Immature natural killer cell (primary cell): ENCODE data around the gene CRISPLD2. TPM values are rescaled to one million over a fixed set of nuclear protein-coding genes. Genes with fewer than 3 reads are reported as not detected.
A peak's percentile ranks its signal among the peaks of the same experiment; 100 is the strongest.

Experiments used
- DNase-seq, 3 donors: peaks; one replicate each; pipeline ENCODE4 v3.0.0; 2022; ENCODE audit warnings: mixed read lengths in 1 of 3
- H3K27ac Mint-ChIP-seq, 6 donors: one replicate each; pipeline ENCODE4 v1.8.0; 2020; ENCODE audit warnings: mixed read lengths in 6 of 6, mild to moderate bottlenecking in 5 of 6, inconsistent platforms in 4 of 6, moderate library complexity in 3 of 6
- H3K27me3 Mint-ChIP-seq, 3 donors: one replicate each; pipeline ENCODE4 v1.8.0; 2020 to 2021; ENCODE audit warnings: low read depth in 3 of 3, mild to moderate bottlenecking in 3 of 3, mixed read lengths in 3 of 3, moderate library complexity in 3 of 3, inconsistent platforms in 1 of 3
- H3K36me3 Mint-ChIP-seq, 3 donors: one replicate each; pipeline ENCODE4 v1.8.0; 2020; ENCODE audit warnings: mixed read lengths in 3 of 3, inconsistent platforms in 2 of 3, mild to moderate bottlenecking in 2 of 3
- H3K4me1 Mint-ChIP-seq, 2 donors: one replicate each; pipeline ENCODE4 v1.8.0; 2020; ENCODE audit warnings: inconsistent platforms in 2 of 2, mild to moderate bottlenecking in 2 of 2, mixed read lengths in 2 of 2, moderate library complexity in 1 of 2
- H3K4me3 Mint-ChIP-seq, 5 donors: one replicate each; pipeline ENCODE4 v1.8.0; 2020; ENCODE audit warnings: mild to moderate bottlenecking in 5 of 5, mixed read lengths in 5 of 5, inconsistent platforms in 3 of 5, moderate library complexity in 3 of 5
- H3K9me3 Mint-ChIP-seq, 6 donors: one replicate each; pipeline ENCODE4 v1.8.0; 2020; ENCODE audit warnings: mild to moderate bottlenecking in 6 of 6, mixed read lengths in 6 of 6, inconsistent platforms in 4 of 6, moderate library complexity in 3 of 6
- polyA plus RNA-seq, 3 donors: library from polyadenylated mRNA; unstranded; fragments of 300-500 nt; fragmentation: Illumina TruSeq; gene quantifications; one replicate each; pipeline ENCODE4 v1.2.3, GENCODE V29; 2021

CRISPLD2 gene
- polyA plus RNA-seq, 3 donors from 2014 or later = 0.05 to 0.24 (median 0.09) TPM

DNA sequence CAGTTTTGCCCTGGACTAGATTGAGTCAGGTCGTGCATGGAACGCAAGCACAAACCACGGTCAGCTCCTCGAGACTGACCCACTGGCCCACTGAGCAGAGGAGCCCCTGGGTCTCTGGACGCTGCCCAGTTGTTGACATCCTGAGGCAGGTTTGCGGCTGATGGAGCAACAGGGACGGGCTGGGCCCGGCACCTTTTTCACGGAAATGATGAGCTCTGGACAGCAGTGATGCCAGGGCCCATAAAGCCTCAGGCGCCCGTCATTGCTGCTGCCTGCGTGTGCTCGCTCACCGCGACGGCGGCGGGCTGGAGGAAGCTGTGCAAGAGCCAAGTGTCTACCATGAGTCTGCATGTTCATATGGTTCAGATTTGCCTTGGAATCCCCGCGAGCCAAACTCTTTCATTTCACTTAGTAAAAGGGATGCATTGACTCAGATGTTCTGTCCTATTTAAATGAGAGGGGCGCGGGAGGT is 30.8 kb upstream of the CRISPLD2 start:
- Mint-ChIP-seq H3K9me3 (no peaks in the 10 kb centered on the region), H3K27ac (no peak overlapping the region), H3K36me3 (no peaks in the 10 kb centered on the region), H3K27me3 (peaks cover 0 to 2% (median 0%) of the 10 kb centered on the region in 3 donors), H3K4me1 (no peaks in the 10 kb centered on the region), H3K4me3 (no peak overlapping the region)
- DNase-seq = no peak

DNA sequence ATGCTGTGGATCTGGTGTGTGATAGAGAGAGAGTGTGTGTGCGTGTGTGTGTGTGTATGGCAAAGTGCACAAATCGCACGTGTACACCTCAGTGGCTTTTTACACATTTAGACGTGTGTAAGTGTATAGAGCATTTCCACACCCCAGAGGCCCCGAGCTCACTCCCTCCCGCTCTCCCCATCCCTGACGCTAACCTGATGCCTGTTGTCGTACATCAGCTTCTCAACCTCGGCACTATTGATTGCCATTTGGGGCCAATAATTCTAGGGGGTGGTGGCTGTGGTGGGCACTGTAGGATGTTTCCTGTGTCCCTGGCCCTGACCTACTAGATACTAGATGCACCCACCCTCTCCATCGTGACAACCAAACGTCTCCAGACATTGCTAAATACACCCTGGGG is 30.4 kb upstream of the CRISPLD2 start:
- Mint-ChIP-seq H3K27me3 (peaks cover 0 to 2% (median 0%) of the 10 kb centered on the region in 3 donors), H3K9me3 (no peaks in the 10 kb centered on the region), H3K4me1 (no peaks in the 10 kb centered on the region), H3K4me3 (no peak overlapping the region), H3K27ac (no peak overlapping the region), H3K36me3 (no peaks in the 10 kb centered on the region)
- DNase-seq = no peak

DNA sequence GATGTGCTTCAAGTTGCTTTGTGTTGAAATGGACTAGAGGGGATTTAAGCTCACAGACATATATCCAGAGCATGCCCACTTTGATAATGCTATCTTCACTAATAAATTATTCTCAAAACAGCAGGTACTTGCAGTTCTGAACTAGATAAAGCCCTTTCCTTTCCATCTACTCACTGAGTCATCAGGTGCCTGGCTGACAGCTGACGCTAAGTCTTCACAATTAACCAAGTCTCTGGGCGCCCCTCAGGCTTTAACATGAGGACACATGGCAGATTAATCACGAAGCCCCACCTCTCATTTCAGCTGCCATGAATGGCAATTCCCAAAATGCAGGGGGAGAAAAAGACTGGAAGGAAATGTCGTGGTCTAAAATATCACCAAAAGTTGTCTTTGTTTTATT is 29.5 kb upstream of the CRISPLD2 start:
- Mint-ChIP-seq H3K27me3 (peaks cover 0 to 2% (median 0%) of the 10 kb centered on the region in 3 donors), H3K27ac (no peak overlapping the region), H3K4me3 (no peak overlapping the region), H3K4me1 (no peaks in the 10 kb centered on the region), H3K36me3 (no peaks in the 10 kb centered on the region), H3K9me3 (no peaks in the 10 kb centered on the region)
- DNase-seq = no peak

DNA sequence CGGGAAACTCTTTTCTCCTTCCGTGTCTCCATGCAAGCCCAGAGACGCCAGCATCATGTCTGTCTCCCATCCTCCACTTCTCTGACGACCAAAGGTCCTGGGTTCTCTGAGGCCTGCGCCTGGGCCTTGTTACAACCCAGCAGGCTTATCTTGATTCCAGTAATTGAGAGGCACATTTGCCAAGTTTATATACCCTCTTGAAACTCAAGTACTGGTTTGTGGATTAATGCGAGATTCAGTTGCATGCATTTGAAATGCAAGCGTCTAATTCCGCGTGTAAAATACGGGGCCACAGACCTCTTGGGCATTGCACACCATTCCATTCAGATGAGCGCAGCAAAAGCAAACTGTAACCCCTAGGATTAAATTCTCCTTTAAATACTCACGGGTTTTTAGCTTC is 28.7 kb upstream of the CRISPLD2 start:
- Mint-ChIP-seq H3K4me3 (no peak overlapping the region), H3K4me1 (no peaks in the 10 kb centered on the region)

DNA sequence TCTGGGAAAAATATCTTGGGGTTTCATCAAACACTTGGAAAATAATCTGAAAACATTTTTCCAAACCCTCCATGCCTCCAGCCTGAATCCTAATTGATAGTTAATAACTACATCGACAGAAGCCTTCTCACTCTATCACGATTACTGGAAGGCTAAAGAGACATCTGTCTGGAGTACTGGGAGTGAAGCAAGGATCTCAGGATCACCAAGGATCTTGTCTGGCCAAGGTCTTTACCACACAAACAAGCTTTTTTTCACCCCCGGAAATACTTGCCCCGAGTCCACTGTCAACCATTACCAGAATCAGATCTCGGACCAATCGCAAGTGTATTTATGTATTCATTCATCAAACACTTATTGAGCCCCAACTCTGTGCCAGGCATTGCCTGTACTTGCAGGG is 28.3 kb upstream of the CRISPLD2 start:
- no peak overlapping the region for H3K27ac Mint-ChIP-seq
- H3K9me3 Mint-ChIP-seq = no peaks in the 10 kb centered on the region
- H3K4me1 Mint-ChIP-seq = no peaks in the 10 kb centered on the region
- no peaks in the 10 kb centered on the region for H3K36me3 Mint-ChIP-seq
- DNase-seq = no peak
- H3K27me3 Mint-ChIP-seq = peaks cover 0 to 2% (median 0%) of the 10 kb centered on the region in 3 donors
- no peak overlapping the region for H3K4me3 Mint-ChIP-seq

More for the DNA sequence above, 28.7 kb upstream of the CRISPLD2 start:
- no peaks in the 10 kb centered on the region for H3K36me3 Mint-ChIP-seq
- H3K27ac Mint-ChIP-seq = no peak overlapping the region
- no peaks in the 10 kb centered on the region for H3K9me3 Mint-ChIP-seq
- DNase-seq = no peak
- H3K27me3 Mint-ChIP-seq = peaks cover 0 to 2% (median 0%) of the 10 kb centered on the region in 3 donors

DNA sequence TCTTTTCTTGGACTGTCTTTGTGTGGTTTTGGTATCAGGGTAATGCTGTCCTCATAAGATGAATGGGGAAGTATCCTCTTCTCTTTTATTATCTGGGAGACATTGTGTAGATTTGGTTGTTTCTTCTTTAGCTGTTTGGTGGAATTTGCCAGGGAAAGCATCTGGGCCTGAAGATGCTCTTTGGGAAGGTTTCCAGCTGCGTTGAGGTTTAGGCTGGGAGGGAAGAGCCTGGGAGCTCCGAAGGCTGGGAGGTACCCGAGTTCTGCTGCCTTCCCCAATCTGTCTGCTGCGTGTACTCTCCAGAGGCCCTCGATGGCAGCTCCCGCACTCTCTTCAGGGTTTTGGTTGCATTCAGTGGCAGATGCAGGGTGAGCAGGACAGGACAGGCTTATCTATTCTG is 25.6 kb upstream of the CRISPLD2 start:
- DNase-seq = no peak
- Mint-ChIP-seq H3K27me3 (peaks cover 0 to 2% (median 0%) of the 10 kb centered on the region in 3 donors), H3K36me3 (no peaks in the 10 kb centered on the region), H3K4me1 (no peaks in the 10 kb centered on the region), H3K9me3 (no peaks in the 10 kb centered on the region), H3K4me3 (no peak overlapping the region), H3K27ac (no peak overlapping the region)

DNA sequence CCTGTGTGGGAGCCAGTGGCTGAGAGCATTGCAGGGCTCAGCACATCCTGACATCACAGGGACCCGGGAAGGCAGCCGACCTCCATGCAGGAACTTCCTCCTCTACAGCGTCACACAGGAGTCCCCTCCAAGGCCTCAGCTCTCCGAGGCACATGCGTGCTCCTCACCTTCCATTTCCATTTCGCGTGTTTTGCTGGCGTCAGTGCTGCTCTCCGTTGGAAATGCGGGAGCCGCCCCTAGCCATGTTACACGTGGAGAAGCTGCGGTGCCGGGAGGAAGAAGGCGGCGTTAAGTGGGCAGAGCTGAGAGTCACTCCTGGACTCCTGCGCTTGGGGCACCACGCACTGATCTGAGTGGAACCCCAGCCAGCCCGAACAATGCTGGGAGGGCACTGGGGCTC is 25.2 kb upstream of the CRISPLD2 start:
- H3K4me1 Mint-ChIP-seq = no peaks in the 10 kb centered on the region
- no peaks in the 10 kb centered on the region for H3K36me3 Mint-ChIP-seq
- no peaks in the 10 kb centered on the region for H3K9me3 Mint-ChIP-seq
- H3K27me3 Mint-ChIP-seq = no peaks in the 10 kb centered on the region
- no peak overlapping the region for H3K27ac Mint-ChIP-seq
- DNase-seq = no peak
- H3K4me3 Mint-ChIP-seq = no peak overlapping the region

DNA sequence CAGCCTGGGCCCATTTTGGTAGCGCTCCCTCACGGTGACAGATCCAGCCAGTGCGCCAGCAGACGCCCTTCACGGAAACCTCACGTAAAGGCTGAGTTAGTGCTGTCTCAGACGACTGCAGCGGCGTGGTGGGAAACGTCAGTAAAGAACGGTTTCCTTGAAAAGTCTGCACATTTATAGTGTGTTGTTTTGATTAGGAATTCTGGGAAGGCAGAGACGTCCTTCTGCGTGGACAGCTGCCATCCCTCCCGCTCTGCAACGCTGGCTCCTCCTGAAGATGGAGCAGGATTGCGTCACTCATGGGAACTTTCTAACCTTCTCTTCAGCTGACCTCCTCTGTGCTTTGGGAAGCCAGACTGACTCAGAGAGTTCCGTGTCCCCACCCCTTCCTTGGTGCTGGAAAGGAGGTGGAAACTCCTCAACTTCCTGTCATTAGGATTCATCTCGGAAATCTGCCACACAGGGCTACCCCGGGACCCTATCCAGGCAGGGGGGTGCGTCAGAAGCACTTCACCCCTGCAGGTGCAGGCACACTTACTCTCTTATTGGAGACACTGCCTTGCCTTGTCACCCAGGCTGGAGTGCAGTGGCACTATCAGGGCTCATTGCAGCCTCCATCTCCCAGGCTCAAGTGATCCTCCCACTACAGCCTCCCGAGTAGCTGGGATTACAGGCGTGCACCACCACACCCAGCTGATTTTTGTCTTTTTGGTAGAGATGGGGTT is 24.3 kb upstream of the CRISPLD2 start:
- no peaks in the 10 kb centered on the region for H3K4me1 Mint-ChIP-seq
- no peaks in the 10 kb centered on the region for H3K36me3 Mint-ChIP-seq
- H3K4me3 Mint-ChIP-seq = no peak overlapping the region
- no peaks in the 10 kb centered on the region for H3K9me3 Mint-ChIP-seq
- H3K27me3 Mint-ChIP-seq = peaks cover 0 to under 1% (median 0%) of the 10 kb centered on the region in 3 donors
- no peak overlapping the region for H3K27ac Mint-ChIP-seq
- DNase-seq = no peak

DNA sequence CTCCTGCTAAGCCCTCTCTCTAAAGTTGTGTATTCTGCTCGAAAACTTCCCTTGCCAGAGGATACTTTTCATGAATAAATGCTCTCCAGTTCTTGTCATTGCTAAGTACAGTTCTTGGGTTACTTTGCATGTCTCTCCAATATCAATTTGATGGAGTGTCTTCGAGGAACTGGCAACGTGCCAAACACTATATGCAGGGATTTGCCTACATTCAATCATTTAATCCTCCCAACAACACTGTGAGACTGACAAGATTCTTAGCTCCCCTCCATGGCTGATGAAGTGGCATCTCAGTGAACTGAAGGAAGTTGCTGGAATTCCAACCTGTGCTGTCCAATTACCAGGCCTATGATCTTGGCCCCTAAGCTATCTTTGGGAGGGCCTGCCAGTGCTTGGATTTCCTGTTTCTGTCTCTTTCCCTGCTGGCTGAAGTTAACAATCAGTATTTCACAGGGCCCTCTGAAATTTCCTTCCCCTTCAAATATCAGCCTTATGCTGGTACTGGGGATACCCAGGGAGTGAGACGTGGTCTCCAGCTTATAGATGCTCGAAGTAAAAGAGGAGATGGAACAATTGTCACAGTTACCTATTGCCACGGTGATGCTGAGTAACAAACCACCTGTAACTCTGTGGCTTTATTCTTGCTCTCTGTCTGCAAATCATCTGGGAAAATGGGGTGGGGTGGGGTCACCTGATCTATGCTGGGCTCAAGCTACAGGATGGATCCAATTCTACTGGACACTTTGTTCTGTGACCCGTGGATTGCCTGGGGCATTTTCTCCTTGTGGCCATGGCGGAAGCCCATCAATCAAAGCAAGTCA is 19.4 kb upstream of the CRISPLD2 start:
- peaks cover 0 to 1% of the 10 kb centered on the region in 2 donors for H3K4me1 Mint-ChIP-seq
- peaks cover 0 to 3% (median 0%) of the 10 kb centered on the region in 6 donors for H3K9me3 Mint-ChIP-seq
- H3K36me3 Mint-ChIP-seq = no peaks in the 10 kb centered on the region
- no peak overlapping the region for H3K4me3 Mint-ChIP-seq
- no peak for DNase-seq
- H3K27ac Mint-ChIP-seq = no peak overlapping the region
- peaks cover 0 to 10% (median 0%) of the 10 kb centered on the region in 3 donors for H3K27me3 Mint-ChIP-seq

DNA sequence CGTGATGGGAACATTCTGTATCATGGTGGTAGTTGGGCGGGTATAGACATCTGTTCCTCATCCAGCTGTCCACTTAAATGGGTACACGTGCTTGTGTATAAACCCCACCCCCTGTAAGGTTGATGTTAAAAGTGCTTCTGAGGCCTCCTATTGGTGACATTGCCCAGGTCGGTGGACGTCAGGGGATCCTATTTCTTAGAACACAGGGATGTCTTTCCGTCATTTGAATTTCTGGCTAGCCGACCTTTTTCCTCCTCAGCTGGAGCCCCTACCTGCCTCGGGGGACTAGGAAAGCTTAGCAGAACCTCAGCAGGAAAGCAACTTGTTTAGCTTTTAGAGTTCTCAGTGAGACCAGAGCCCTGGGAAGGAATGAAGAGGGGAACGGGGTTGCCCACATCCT is 16.6 kb upstream of the CRISPLD2 start:
- H3K4me3 Mint-ChIP-seq = no peak overlapping the region
- H3K27me3 Mint-ChIP-seq = peaks cover 0 to 12% (median 4%) of the 10 kb centered on the region in 3 donors
- no peak for DNase-seq
- no peaks in the 10 kb centered on the region for H3K36me3 Mint-ChIP-seq
- no peak overlapping the region for H3K27ac Mint-ChIP-seq
- H3K4me1 Mint-ChIP-seq = peaks cover 0 to 8% of the 10 kb centered on the region in 2 donors
- H3K9me3 Mint-ChIP-seq = peaks cover 0 to 3% (median 0%) of the 10 kb centered on the region in 6 donors

DNA sequence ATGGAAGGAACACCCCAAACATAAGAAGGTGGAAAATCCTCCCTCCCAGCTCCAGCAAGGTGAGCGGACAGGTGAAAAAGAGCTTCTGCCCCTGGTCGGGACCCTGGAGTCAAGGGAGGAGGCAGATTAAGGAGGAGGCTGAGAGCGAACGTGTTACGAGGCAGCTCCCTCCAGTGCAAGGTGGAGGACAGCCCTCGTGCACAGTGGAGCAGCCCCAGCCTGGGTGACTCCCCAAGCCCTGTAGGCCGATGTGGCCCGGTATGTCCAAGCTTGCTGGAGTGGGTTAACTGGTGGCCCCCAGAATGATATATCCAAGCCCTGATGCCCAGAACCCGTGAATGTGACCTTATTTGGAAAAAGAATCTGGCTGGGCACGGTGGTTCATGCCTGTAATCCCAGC is 15.5 kb upstream of the CRISPLD2 start:
- Mint-ChIP-seq H3K27me3 (peaks cover 0 to 14% (median 6%) of the 10 kb centered on the region in 3 donors), H3K4me3 (no peak overlapping the region), H3K27ac (no peak overlapping the region), H3K9me3 (peaks cover 0 to 3% (median 0%) of the 10 kb centered on the region in 6 donors), H3K4me1 (peaks cover 0 to 8% of the 10 kb centered on the region in 2 donors), H3K36me3 (no peaks in the 10 kb centered on the region)
- no peak for DNase-seq

DNA sequence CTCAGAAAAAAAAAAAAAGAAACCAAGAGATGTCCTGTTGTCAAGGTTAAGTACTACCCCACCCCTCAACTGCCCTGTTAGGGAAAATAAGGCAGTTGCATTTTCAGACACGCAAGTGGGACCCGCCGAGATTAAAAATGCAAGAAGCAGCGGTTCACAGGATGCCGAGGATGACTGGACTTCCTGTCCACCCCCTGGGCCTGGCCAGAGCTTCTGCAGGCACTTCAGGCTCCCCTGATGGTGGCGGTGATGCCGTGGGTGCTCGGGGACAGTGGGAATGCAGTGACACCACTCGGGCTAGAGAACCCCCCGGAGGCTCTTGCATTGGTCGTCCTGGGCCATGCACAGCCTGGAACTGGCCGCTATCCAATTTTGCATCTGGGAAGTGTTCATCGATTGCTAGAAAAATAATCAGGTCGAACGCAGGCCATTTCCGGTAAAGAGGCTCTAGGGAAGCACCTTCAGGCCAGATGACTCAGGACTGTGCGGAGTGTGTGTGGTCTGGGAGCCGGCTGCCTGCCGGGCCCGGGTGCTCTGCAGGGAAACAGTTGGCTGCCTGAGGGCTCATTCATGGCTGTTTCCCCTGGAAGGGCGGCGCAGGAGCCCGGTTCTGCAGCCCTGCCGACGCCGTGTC is 13.4 kb upstream of the CRISPLD2 start:
- Mint-ChIP-seq H3K9me3 (no peaks in the 10 kb centered on the region), H3K36me3 (no peaks in the 10 kb centered on the region), H3K4me1 (peaks cover 0 to 9% of the 10 kb centered on the region in 2 donors), H3K4me3 (peak overlapping the region in 1 of 5 donors; percentile 44), H3K27ac (no peak overlapping the region), H3K27me3 (peaks cover 3 to 9% (median 6%) of the 10 kb centered on the region in 3 donors)
- no peak for DNase-seq

DNA sequence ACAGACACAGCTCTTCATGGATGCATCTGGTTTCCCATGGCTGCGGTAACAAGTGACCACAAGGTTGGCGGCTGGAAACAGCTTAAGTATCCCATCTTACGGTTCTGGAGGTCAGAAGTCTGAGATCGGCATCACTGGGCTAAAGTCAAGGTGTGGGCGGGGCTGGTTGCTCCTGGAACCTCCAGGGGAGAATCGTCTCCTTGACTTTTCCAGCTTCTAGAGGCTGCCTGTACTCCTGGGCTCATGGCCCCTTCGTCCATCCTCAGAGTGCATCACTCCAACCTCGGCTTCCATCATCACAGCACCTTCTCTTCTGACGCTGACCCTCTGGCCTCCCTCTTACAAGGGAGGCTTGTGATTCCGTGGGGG is 12.9 kb upstream of the CRISPLD2 start:
- no peak for DNase-seq
- Mint-ChIP-seq H3K27ac (no peak overlapping the region), H3K27me3 (peaks cover 3 to 9% (median 6%) of the 10 kb centered on the region in 3 donors), H3K4me3 (no peak overlapping the region), H3K4me1 (peaks cover 0 to 9% of the 10 kb centered on the region in 2 donors), H3K36me3 (no peaks in the 10 kb centered on the region), H3K9me3 (no peaks in the 10 kb centered on the region)

DNA sequence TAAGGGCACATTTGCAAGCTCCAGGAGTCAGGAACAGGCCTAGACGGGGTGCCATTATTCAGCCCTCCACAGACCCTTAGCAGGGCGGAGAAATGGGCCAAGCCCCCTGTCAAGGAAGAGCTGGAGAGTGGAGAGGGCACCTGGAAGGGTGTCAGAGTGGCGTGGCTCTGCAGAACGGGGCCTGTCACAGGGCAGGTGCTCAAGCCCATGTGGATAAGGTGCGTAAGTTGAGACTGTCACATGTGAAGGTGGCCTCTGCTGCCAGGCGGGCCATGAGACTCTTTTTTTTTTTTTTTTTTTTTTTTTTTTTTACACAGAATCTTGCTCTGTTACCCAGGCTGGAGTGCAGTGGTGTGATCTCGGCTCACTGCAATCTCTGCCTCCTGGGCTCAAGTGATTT is 12.0 kb upstream of the CRISPLD2 start:
- no peak for DNase-seq
- Mint-ChIP-seq H3K36me3 (no peaks in the 10 kb centered on the region), H3K9me3 (no peaks in the 10 kb centered on the region), H3K4me3 (no peak overlapping the region), H3K27ac (no peak overlapping the region), H3K27me3 (peaks cover 3 to 9% (median 6%) of the 10 kb centered on the region in 3 donors), H3K4me1 (peaks cover 0 to 9% of the 10 kb centered on the region in 2 donors)
